Erythroblast (primary cell): ENCODE results near the gene NBEAL2.

Source experiments
- GATA1 ChIP-seq: IDR thresholded peaks from 2 replicates; pipeline ENCODE4 v1.6.1; 2011; ENCODE audit warnings: low read depth, mild to moderate bottlenecking, control low read depth, low read length, moderate library complexity
- POLR2A ChIP-seq: IDR thresholded peaks from 2 replicates; pipeline ENCODE4 v1.6.1; 2011; ENCODE audit warnings: mild to moderate bottlenecking, low read length

DNA sequence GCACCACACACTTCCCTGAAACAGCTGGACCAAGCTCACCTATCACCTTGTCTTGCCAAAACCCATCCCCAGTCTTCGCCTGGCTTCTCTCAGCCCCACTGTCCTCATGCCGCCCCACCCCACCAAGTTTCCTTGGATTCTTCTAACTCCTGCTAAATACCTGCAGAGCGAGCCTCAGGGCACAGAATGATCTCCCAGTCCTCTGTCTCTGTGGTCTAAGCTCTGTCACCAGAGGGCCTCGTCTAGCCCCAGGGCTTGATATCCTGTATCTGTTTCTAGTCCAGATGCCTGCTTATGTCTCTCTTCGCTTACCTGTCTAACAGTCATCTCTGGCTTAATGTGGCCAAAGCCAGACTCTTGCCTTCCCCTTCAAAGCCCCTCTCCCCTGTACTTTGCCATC lies 12.7 kb upstream of the NBEAL2 start:
- no peak for TF ChIP-seq POLR2A
- TF ChIP-seq GATA1: no peak
